Natural killer cell (primary cell): Measurements from ENCODE around the gene PDCD2L. TPM values are rescaled to one million over a fixed set of nuclear protein-coding genes. Genes with fewer than 3 reads are reported as not detected.

ENCODE experiments used
- ATAC-seq, 3 donors: fragments of 150-1000 bp in 2 of 3; fragments of 200-7000 bp in 1 of 3; cut with Tn5 transposase; 1 replicate in 1 of 3; 2 replicates in 2 of 3; pipeline ENCODE4 v1.10.0; 2021; ENCODE audit warnings: mild to moderate bottlenecking in 2 of 3, moderate library complexity in 2 of 3
- DNase-seq, 2 donors: peaks; one replicate each; pipeline versions ENCODE4 v3.0.0 to v3.0.0-alpha.2; 2013 to 2021; ENCODE audit warnings: mixed read lengths in 1 of 2
- H3K27ac ChIP-seq: one replicate; pipeline ENCODE4 v1.5.1; 2013; ENCODE audit warnings: mild to moderate bottlenecking, low read length
- H3K27me3 ChIP-seq: one replicate; pipeline ENCODE4 v1.6.1; 2013; ENCODE audit warnings: low read length; ENCODE audit not compliant: control insufficient read depth, insufficient read depth
- H3K36me3 ChIP-seq: one replicate; pipeline ENCODE4 v1.6.1; 2013; ENCODE audit warnings: low read length; ENCODE audit not compliant: control insufficient read depth, insufficient read depth
- H3K4me1 ChIP-seq: one replicate; pipeline ENCODE4 v1.6.1; 2013; ENCODE audit warnings: low read length; ENCODE audit not compliant: control insufficient read depth, insufficient read depth
- H3K4me3 ChIP-seq: one replicate; pipeline ENCODE4 v1.5.1; 2013; ENCODE audit warnings: low read length
- H3K9me3 ChIP-seq: one replicate; pipeline ENCODE4 v1.6.1; 2013; ENCODE audit warnings: low read length; ENCODE audit not compliant: control insufficient read depth, insufficient read depth
- H3K27ac Mint-ChIP-seq, 2 donors: one replicate each; pipeline ENCODE4 v1.8.0; 2022; ENCODE audit warnings: mild to moderate bottlenecking in 2 of 2, mixed read lengths in 2 of 2, moderate library complexity in 1 of 2
- H3K27me3 Mint-ChIP-seq, 2 donors: one replicate each; pipeline ENCODE4 v1.8.0; 2022; ENCODE audit warnings: low read depth in 2 of 2, mixed read lengths in 2 of 2
- H3K36me3 Mint-ChIP-seq: one replicate; pipeline ENCODE4 v1.8.0; 2022; ENCODE audit warnings: mixed read lengths
- H3K4me1 Mint-ChIP-seq, 2 donors: one replicate each; pipeline ENCODE4 v1.8.0; 2022; ENCODE audit warnings: mixed read lengths in 2 of 2
- H3K4me3 Mint-ChIP-seq: one replicate; pipeline ENCODE4 v1.8.0; 2022; ENCODE audit warnings: mild to moderate bottlenecking, moderate library complexity, mixed read lengths
- H3K9me3 Mint-ChIP-seq, 2 donors: one replicate each; pipeline ENCODE4 v1.8.0; 2022; ENCODE audit warnings: mixed read lengths in 2 of 2
- CTCF ChIP-seq: fragments of 200-600 bp; IDR thresholded peaks from one replicate; pipeline ENCODE4 v1.8.0; 2022; ENCODE audit warnings: antibody characterized with exemption
- WGBS: methylation state at CpG from one replicate; pipeline ENCODE4 v1.1.7; 2013; ENCODE audit warnings: missing lambda C conversion rate; ENCODE audit not compliant: insufficient coverage; 5-methylcytosine and 5-hydroxymethylcytosine counted together
- intact Hi-C: fragments of 100-400 bp; cut with micrococcal nuclease; formaldehyde crosslinking; loops from one replicate; pipeline ENCODE4 v1.14.2; 2022
- total RNA-seq, 4 donors: library from RNA; stranded (reverse); fragments of 120-200 nt in 1 of 4; gene quantifications; one replicate each; pipeline versions ENCODE4 v1.2.3 to v1.2.4, GENCODE V29; 2013 to 2022

Gene PDCD2L
- total RNA-seq, 3 donors from 2014 or later (not counting 1 experiment from before 2014, with no cell fraction given): 4.7 to 8.6 (median 5.6) TPM

GRCh38 chr19:34475026-34475974, 71.1 kb downstream of the PDCD2L start:
- no peaks in the 10 kb centered on the region for H3K9me3 ChIP-seq
- no peak overlapping the region for H3K27ac Mint-ChIP-seq
- DNase-seq (no peak), ATAC-seq (no peak)
- TF ChIP-seq CTCF: no peak
- H3K27me3 ChIP-seq: no peaks in the 10 kb centered on the region
- H3K27me3 Mint-ChIP-seq: peaks cover 7 to 9% of the 10 kb centered on the region in 2 donors
- H3K4me3 Mint-ChIP-seq: no peak overlapping the region
- no peaks in the 10 kb centered on the region for H3K9me3 Mint-ChIP-seq
- intact Hi-C loops: no loop called here
- whole genome bisulfite sequencing: 70% methylated on average over 9 of the region's 9 CpGs
- H3K36me3 Mint-ChIP-seq: no peaks in the 10 kb centered on the region
- peaks cover 0 to 8% of the 10 kb centered on the region in 2 donors for H3K4me1 Mint-ChIP-seq
- H3K4me3 ChIP-seq: no peak overlapping the region
- H3K27ac ChIP-seq: no peak overlapping the region
- peaks cover 20% of the 10 kb centered on the region for H3K36me3 ChIP-seq
- H3K4me1 ChIP-seq: no peaks in the 10 kb centered on the region

Other genes starting within 250 kb of the PDCD2L start
- gene LSM14A, start 231.9 kb upstream of the PDCD2L start, total RNA-seq: 100 to 1,000 TPM; 201 to 246 (median 202) TPM
- 10 to 100 TPM; 21.9 to 29.2 (median 22.0) TPM for gene GARRE1, start 149.8 kb upstream of the PDCD2L start, total RNA-seq
- 100 to 1,000 TPM in 2 of 3 donors, 10 to 100 TPM in 1; 98.5 to 132 (median 104) TPM for gene GPI, start 39.2 kb upstream of the PDCD2L start, total RNA-seq
- gene UBA2, start 24.0 kb downstream of the PDCD2L start, total RNA-seq: 10 to 100 TPM; 60.5 to 74.1 (median 68.7) TPM
- gene WTIP, start 77.4 kb downstream of the PDCD2L start, total RNA-seq: under 1 TPM; 0.12 to 0.83 (median 0.45) TPM